Measurements from ENCODE around the gene ACSBG1. TPM values are rescaled to one million over a fixed set of nuclear protein-coding genes. Genes with fewer than 3 reads are reported as not detected.

Gene ACSBG1
- total RNA-seq, 1 donor from 2014 or later, result not detected

- no peak for ATAC-seq
These were observed 11.5 kb downstream of the ACSBG1 start for GRCh38 chr15:78222745-78223395.

DNA sequence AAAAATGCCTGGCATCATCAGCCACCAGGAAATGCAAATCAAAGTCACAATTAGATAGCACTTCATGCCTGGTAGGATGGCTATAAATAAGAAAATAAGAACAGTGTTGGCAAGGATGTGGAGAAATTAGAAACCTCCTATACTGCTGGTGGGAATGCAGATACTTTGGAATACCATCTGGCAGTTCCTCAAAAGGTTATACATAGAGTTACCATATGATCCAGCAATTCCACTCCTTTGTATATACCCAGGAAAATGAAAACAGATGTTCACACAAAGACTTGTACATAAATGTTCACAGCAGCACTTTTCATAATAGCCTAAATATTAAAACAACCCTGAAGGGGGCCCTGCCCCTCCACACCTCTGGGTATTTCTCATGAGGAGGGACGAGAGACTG lies 13.7 kb downstream of the ACSBG1 start:
- no peak for ATAC-seq

GRCh38 chr15:78216276-78217104 lies 17.9 kb downstream of the ACSBG1 start:
- ATAC-seq, result peak; percentile 91

GRCh38 chr15:78213956-78214355 lies 20.4 kb downstream of the ACSBG1 start:
- ATAC-seq, result no peak

GRCh38 chr15:78213425-78213750 lies 21.0 kb downstream of the ACSBG1 start:
- ATAC-seq, result peak; percentile 38

- peak; percentile 52 for ATAC-seq
These were observed 21.6 kb downstream of the ACSBG1 start for GRCh38 chr15:78212546-78213424.

GRCh38 chr15:78212008-78212407 lies 22.4 kb downstream of the ACSBG1 start:
- ATAC-seq, result no peak

GRCh38 chr15:78211189-78211921 lies 23.0 kb downstream of the ACSBG1 start:
- ATAC-seq, result no peak

DNA sequence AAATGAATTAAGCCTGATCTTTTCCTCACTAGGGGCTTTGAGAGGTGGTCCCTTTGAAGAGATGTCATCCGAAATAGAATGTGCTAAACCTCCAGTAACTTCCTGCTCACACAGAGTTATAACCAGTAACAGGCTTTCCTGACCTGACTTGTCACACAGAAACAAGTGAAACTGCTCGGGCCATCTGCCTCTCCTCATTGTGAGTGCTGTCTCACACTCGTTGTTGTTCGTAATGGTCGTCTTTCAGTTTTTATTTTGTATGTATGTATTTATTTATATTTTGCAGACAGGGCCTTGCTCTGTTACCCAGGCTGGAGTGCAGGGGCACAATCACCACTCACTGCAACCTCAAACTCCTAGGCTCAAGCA lies 24.0 kb downstream of the ACSBG1 start:
- no peak for ATAC-seq

GRCh38 chr15:78209646-78210348 lies 24.6 kb downstream of the ACSBG1 start:
- ATAC-seq, result no peak

- peak; percentile 72 for ATAC-seq
These were observed 25.3 kb downstream of the ACSBG1 start for GRCh38 chr15:78208887-78209645.

DNA sequence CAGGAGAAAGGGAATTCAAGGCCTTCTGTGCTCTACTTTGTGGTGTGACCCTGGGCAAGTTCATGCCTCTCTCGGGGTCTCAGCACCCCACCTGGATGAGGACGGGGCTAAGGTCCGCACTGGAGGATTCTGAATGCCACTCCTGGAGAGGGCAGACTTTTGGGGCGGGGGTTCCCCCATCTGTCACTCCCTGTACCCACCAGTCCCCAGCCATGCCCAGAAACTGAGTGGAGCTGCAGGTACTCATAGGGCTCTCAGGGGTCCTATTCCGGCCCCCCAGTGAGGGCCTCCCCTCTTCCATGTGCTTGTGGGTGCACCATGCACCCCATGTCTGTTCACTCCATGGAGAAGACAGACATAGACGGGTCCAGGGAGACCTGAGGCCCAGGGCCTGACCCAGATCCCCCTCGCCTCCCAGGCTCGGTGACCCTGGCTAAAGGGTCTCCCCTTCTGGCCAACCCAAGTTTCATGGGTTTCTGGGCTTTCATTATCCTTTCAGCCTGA lies 26.0 kb downstream of the ACSBG1 start:
- ATAC-seq, result no peak

- no peak for ATAC-seq
These were observed 26.6 kb downstream of the ACSBG1 start for GRCh38 chr15:78207641-78208340.

DNA sequence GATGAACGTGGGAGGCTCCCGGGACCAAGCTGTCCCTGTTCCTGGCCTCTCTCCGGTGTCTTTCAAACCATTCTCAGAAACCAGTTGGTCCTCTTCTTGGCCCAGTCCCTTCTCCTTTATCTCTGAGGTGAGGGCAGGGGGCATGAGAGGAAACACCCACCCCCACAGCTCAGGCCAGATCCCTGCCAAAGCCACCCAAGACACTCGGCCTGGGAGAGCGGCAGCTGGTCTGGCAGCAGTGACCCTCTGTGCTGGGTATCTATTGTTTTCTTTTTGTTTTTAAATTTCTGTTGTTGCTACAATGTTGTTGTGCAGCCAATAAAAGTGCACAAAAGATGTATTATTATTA lies 27.3 kb downstream of the ACSBG1 start:
- no peak for ATAC-seq

DNA sequence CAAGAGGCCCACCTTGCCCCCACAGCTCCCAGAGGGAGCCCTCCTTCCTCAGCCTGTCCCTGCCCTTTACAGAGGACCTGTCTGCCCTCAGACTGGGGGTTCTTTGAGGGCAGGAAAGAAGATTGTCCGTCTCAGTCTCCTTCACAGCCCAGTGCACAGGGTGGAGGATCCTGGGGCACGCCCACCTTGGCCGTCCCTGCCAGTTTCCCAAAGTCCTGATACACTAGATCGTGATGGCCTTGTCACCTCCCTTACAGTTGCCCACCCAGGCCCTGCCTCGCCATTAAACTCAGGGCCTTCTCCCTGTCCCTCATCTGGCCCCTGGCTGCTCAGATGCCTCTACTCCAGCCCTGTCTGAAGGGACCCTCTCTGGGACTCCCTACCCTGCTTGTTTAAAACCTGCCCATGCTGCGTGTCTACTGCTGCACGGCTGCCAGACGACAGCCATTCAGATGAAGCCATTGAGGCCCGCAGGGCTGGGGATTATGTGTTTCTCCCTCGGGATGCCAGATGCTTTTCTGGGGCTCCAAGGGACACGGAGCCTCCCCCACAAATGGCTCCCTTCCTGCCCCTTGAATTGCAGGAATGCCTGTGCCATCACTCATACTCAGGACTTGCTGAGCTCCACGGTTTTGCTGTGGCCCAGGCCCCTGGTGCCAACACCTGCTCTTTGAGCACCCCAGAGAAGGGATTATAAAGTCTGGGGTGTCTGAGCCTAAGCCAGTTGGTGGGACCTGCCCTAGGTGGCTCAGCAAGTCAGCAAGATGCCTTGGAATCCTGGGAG lies 27.8 kb downstream of the ACSBG1 start:
- ATAC-seq, result no peak

GRCh38 chr15:78205856-78206255 lies 28.5 kb downstream of the ACSBG1 start:
- ATAC-seq, result no peak

- ATAC-seq, result no peak
These were observed 29.0 kb downstream of the ACSBG1 start for GRCh38 chr15:78205337-78205736.

GRCh38 chr15:78204351-78205309 lies 29.7 kb downstream of the ACSBG1 start:
- ATAC-seq, result no peak

All from esophagus mucosa (tissue), 1 donor.